ENCODE measurements around the gene RAB17.

RAB17 gene

GRCh38 chr2:237536617-237537016 lies 53.9 kb downstream of the RAB17 start:
- Histone ChIP-seq H3K36me3 (peaks cover 0 to 46% (median 0%) of the 10 kb centered on the region in 3 donors), H3K27me3 (peaks cover 0 to 14% of the 10 kb centered on the region in 2 donors), H3K27ac (no peak overlapping the region), H3K4me1 (no peaks in the 10 kb centered on the region), H3K4me3 (no peak overlapping the region), H3K9me3 (no peaks in the 10 kb centered on the region)
- no peak for DNase-seq
- no peak for TF ChIP-seq CTCF (IDR thresholded peaks at IDR 0.05)
- intact Hi-C loops (cut with DNase I; ENCODE audit: low total_unique reads): no loop called here

DNA sequence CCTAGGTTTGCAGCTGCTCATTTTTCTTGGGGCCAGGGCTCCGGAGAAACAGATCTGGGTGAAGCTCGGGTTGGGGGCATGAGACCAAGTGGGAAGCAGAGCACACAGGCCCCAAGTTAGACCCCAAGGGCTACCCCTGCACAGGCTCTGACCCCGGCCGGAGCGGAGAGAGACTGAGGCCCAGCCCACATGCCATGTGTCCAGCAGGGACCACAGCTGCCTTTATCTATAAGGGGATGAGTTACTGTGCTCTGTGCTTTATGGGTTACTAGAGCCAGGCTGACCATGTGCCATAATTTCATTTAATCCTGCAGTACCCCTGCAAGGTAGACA lies 54.5 kb downstream of the RAB17 start:
- no peaks in the 10 kb centered on the region for H3K4me1 ChIP-seq
- no peak for DNase-seq
- H3K9me3 ChIP-seq: no peaks in the 10 kb centered on the region
- H3K27ac ChIP-seq: no peak overlapping the region
- peaks cover 0 to 43% (median 0%) of the 10 kb centered on the region in 3 donors for H3K36me3 ChIP-seq
- H3K27me3 ChIP-seq: peaks cover 0 to 10% of the 10 kb centered on the region in 2 donors
- intact Hi-C loops (cut with DNase I; ENCODE audit: low total_unique reads): no loop called here
- TF ChIP-seq CTCF (IDR thresholded peaks at IDR 0.05): no peak
- H3K4me3 ChIP-seq: no peak overlapping the region

GRCh38 chr2:237535385-237536082 lies 55.0 kb downstream of the RAB17 start:
- Histone ChIP-seq H3K4me1 (no peaks in the 10 kb centered on the region), H3K27ac (no peak overlapping the region), H3K9me3 (no peaks in the 10 kb centered on the region), H3K27me3 (peaks cover 0 to 10% of the 10 kb centered on the region in 2 donors), H3K4me3 (no peak overlapping the region), H3K36me3 (peaks cover 0 to 38% (median 0%) of the 10 kb centered on the region in 3 donors)
- no peak for DNase-seq
- TF ChIP-seq CTCF (IDR thresholded peaks at IDR 0.05): no peak
- intact Hi-C loops (cut with DNase I; ENCODE audit: low total_unique reads): no loop called here

- Histone ChIP-seq H3K27ac (no peak overlapping the region), H3K4me3 (no peak overlapping the region), H3K9me3 (no peaks in the 10 kb centered on the region), H3K36me3 (peaks cover 0 to 41% (median 0%) of the 10 kb centered on the region in 3 donors), H3K4me1 (no peaks in the 10 kb centered on the region), H3K27me3 (peaks cover 0 to 10% of the 10 kb centered on the region in 2 donors)
- intact Hi-C loops (cut with DNase I; ENCODE audit: low total_unique reads): no loop called here
- TF ChIP-seq CTCF (IDR thresholded peaks at IDR 0.05): no peak
- no peak for DNase-seq
Measured at GRCh38 chr2:237534380-237534779, 56.2 kb downstream of the RAB17 start.

DNA sequence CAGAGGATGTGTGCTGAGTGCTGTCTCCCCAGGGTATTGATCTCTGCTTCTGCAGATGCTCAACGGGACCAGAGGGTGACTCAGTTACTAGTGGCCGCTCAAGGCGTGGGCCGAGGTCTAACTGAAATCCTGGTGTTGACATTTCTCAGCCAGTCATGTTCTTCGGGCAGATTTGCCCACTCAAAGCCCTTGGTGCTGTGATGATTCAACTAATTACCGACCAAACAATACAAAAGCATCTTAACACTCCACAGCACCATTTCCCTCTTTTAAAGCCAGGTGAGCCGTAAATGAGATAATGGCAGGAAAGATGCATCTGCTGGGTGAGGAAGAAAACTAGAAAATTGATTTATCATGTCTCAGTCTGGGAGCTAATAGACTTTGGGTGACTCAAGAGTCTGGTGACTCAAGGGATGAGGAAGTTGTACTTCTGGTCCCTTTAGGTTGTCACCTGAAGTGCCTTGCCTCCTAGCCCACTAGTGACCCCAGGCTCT lies 56.8 kb downstream of the RAB17 start:
- H3K27me3 ChIP-seq: peaks cover 0 to 10% of the 10 kb centered on the region in 2 donors
- H3K4me3 ChIP-seq: no peak overlapping the region
- H3K9me3 ChIP-seq: no peaks in the 10 kb centered on the region
- intact Hi-C loops (cut with DNase I; ENCODE audit: low total_unique reads): no loop called here
- H3K27ac ChIP-seq: no peak overlapping the region
- H3K36me3 ChIP-seq: peaks cover 0 to 47% (median 0%) of the 10 kb centered on the region in 3 donors
- DNase-seq: no peak
- H3K4me1 ChIP-seq: no peaks in the 10 kb centered on the region
- no peak for TF ChIP-seq CTCF (IDR thresholded peaks at IDR 0.05)

Measured in tibial artery (tissue), 4 donors.